Measurements from ENCODE around the gene TMED1. TPM values are rescaled to one million over a fixed set of nuclear protein-coding genes. Genes with fewer than 3 reads are reported as not detected.
A peak's percentile ranks its signal among the peaks of the same experiment; 100 is the strongest.

The TMED1 gene
- total and polyA plus RNA-seq, 2 of the 4 experiments (the other 2 are of a cell fraction): 37.6 to 41.4 TPM

GRCh38 chr19:10835089-10835753 lies 791 bp downstream of the TMED1 start:
- H2BK5ac ChIP-seq (ENCODE audit: low read depth, low read length, poor library complexity, severe bottlenecking): peak overlapping the region; percentile 41
- dilution Hi-C loops (cut with HindIII; ENCODE audit: low sequenced_read_pairs, unreplicated experiment): no loop called here
- H4K91ac ChIP-seq (ENCODE audit: insufficient read depth, low read depth, low read length): peak overlapping the region; percentile 3; the same call in 1 of the 2 replicates
- peak overlapping the region; percentile 89 for H2AFZ ChIP-seq (replicated peaks; ENCODE audit: low read length, poor library complexity)
- H3K18ac ChIP-seq (ENCODE audit: low read depth, low read length): no peak overlapping the region
- H3K9me1 ChIP-seq (ENCODE audit: insufficient read depth, low read length): peaks cover 7% of the 10 kb centered on the region; the same call in 1 of the 2 replicates
- peaks cover 9% of the 10 kb centered on the region for H3K4me1 ChIP-seq (ENCODE audit: control insufficient read depth, insufficient read depth, low read length)
- peaks cover 32% of the 10 kb centered on the region for H3K36me3 ChIP-seq (ENCODE audit: control insufficient read depth, insufficient read depth, low read length)
- no peaks in the 10 kb centered on the region; the same call in 1 of the 2 replicates for H4K20me1 ChIP-seq (ENCODE audit: insufficient read depth, low read length)
- peaks cover 11 to 17% of the 10 kb centered on the region in 2 experiments; a peak in 3 of 4 replicates for H3K79me1 ChIP-seq (ENCODE audit: low read depth in 1 of 2, low read length in 2 of 2)
- no peak overlapping the region for H2BK120ac ChIP-seq (ENCODE audit: low read depth, low read length)
- H2AK9ac ChIP-seq (replicated peaks; ENCODE audit: low read depth, low read length, poor library complexity): peak overlapping the region; percentile 87
- no peaks in the 10 kb centered on the region for H3K27me3 ChIP-seq (ENCODE audit: control insufficient read depth, insufficient read depth, low read length)
- peak overlapping the region; percentile 11; the same call in 1 of the 2 replicates for H4K5ac ChIP-seq (ENCODE audit: low read depth, low read length)
- H3K56ac ChIP-seq (ENCODE audit: extremely low read depth, insufficient read depth, low read length): no peak overlapping the region
- BruUV-seq (replicated peaks): no TSS peak
- ChIA-PET CTCF (interaction anchor here (1.6 kb wide), 1 partner anchor 26 kb away, joined by 7 read pairs; no protein-coding TSS in a partner anchor), POLR2A (ENCODE audit: unreplicated experiment) (interaction anchor here (1.0 kb wide), 2 partner anchors 17 to 21 kb away, joined by 3 to 4 read pairs; no protein-coding TSS in a partner anchor)
- TF ChIP-seq ELK1 (IDR thresholded peaks at IDR 0.05; ENCODE audit: borderline replicate concordance, low read depth, low read length) (no peak), MAFK (IDR thresholded peaks at IDR 0.05; ENCODE audit: low read depth, low read length) (peak; percentile 1; the same call in 1 of the 2 replicates)
- peak overlapping the region in 1 of 2 experiments; percentile 66; a peak in 3 of 4 replicates for H4K8ac ChIP-seq (ENCODE audit: low read depth in 2 of 2, low read length in 2 of 2)
- no peak overlapping the region for H3K14ac ChIP-seq (replicated peaks; ENCODE audit: low read depth, low read length)
- no peak overlapping the region for H3K9ac ChIP-seq (ENCODE audit: low read depth, low read length)
- ATAC-seq (ENCODE audit: low read depth) (no peak), DNase-seq (no peak)
- in situ Hi-C loops (cut with MboI; ENCODE audit: low sequenced_read_pairs): no loop called here
- H3K9me3 ChIP-seq (ENCODE audit: control insufficient read depth, insufficient read depth, low read length): peaks cover 5% of the 10 kb centered on the region
- no peak overlapping the region for H2BK20ac ChIP-seq (ENCODE audit: low read depth, low read length)
- 47% methylated on average over 13 of the region's 32 CpGs; no CpG with 5 or more reads in 1 of the 2 experiments for WGBS, 2 experiments (ENCODE audit: extremely low coverage in 2 of 2, insufficient read length in 1 of 2)
- peak overlapping the region; percentile 30 for H3K4me3 ChIP-seq (ENCODE audit: insufficient read depth, low read depth, low read length)
- no peak overlapping the region for H2BK15ac ChIP-seq (ENCODE audit: low read depth, low read length)
- H2AK5ac ChIP-seq (ENCODE audit: low read depth, low read length): peak overlapping the region; percentile 74
- H3K23ac ChIP-seq (ENCODE audit: low read depth, low read length): no peak overlapping the region
- intact Hi-C loops (cut with micrococcal nuclease): loop anchor here (1.0 kb wide), 1 partner anchor 118 kb away; no protein-coding TSS in a partner anchor
- H3K27ac ChIP-seq (ENCODE audit: insufficient read depth, low read length): peak overlapping the region; percentile 26
- H3K4me2 ChIP-seq (ENCODE audit: low read depth, low read length): peak overlapping the region; percentile 69
- H3K4ac ChIP-seq (ENCODE audit: low read depth, low read length): peak overlapping the region; percentile 57
